ENCODE measurements around the gene ARMC7. TPM values are rescaled to one million over a fixed set of nuclear protein-coding genes. Genes with fewer than 3 reads are reported as not detected.

The ARMC7 gene
- total and polyA plus RNA-seq, 2 of the 13 experiments (the other 11 are each of a cell fraction or from before 2014, with no cell fraction given): 3.9 to 4.2 TPM

DNA sequence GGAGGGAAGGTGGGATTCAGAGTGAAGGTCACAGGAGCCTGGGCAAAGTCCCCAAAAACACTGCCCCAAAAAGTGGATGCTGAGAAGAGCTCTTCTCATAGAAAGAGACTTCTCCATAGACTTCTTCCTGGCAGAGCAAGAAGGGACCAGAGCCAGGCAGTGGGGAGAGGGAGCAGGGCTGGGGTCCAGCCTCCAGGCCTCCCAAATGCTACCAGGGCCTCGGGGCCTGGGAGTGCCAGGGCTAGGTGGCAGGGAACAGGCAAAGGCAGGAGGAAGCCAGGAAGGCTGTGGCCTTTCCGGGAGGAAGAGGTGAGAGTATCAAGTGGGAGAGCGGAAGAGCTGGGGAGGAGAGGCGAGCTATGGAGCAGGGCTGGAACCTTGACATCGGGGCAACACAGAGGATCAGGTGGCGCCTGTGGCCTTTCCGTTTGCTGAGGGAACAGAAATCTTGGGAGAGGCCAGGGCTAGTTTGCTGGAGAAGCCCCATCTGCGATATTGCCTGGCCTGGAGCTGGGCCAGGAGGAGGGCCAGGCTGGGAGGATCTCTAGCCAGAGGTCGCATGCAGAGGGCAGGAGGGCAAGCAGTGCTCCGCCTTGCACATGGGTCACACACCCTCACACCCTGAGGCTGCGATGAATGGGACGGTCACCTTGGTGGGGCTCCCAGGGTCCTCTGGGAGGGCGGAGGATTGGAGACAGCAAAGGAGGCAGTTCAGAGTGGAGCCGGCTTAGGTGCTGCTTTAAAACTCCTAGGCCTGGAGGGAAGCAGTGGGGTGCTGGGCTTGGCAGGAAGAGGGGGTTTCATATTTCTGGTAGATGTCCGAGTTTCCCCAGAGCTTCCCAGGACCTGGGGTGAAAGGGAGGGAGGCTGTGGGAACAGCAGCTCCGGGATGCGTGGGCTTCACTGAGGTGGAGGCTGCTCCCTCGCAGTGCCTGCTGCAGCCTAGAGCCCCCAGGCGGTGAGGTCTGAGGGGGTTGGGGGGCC, 18.6 kb upstream of the ARMC7 start (continued):
- TF ChIP-seq, protein P1, sequence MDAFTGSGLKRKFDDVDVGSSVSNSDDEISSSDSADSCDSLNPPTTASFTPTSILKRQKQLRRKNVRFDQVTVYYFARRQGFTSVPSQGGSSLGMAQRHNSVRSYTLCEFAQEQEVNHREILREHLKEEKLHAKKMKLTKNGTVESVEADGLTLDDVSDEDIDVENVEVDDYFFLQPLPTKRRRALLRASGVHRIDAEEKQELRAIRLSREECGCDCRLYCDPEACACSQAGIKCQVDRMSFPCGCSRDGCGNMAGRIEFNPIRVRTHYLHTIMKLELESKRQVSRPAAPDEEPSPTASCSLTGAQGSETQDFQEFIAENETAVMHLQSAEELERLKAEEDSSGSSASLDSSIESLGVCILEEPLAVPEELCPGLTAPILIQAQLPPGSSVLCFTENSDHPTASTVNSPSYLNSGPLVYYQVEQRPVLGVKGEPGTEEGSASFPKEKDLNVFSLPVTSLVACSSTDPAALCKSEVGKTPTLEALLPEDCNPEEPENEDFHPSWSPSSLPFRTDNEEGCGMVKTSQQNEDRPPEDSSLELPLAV (CRISPR knock-in tag; conservative IDR thresholded peaks at IDR 0.05; ENCODE audit: low read depth): no peak
- TF ChIP-seq ZNF670 (CRISPR knock-in tag; IDR thresholded peaks at IDR 0.05; ENCODE audit: borderline replicate concordance): no peak
- TF ChIP-seq SAP130 (CRISPR knock-in tag; IDR thresholded peaks at IDR 0.05; ENCODE audit: low read depth): peak; percentile 72
- no peak for TF ChIP-seq ZSCAN31 (CRISPR knock-in tag; IDR thresholded peaks at IDR 0.05; ENCODE audit: low read depth)
- TF ChIP-seq ZNF737 (CRISPR knock-in tag; IDR thresholded peaks at IDR 0.05; ENCODE audit: borderline replicate concordance): 0 out of 2 replicates have a peak, but pooled peaks have one; percentile 66
- TF ChIP-seq ZNF75D (CRISPR knock-in tag; IDR thresholded peaks at IDR 0.05; ENCODE audit: borderline replicate concordance): no peak
- TF ChIP-seq, protein P2, sequence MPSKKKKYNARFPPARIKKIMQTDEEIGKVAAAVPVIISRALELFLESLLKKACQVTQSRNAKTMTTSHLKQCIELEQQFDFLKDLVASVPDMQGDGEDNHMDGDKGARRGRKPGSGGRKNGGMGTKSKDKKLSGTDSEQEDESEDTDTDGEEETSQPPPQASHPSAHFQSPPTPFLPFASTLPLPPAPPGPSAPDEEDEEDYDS (CRISPR knock-in tag; IDR thresholded peaks at IDR 0.05): 0 out of 2 replicates have a peak, but pooled peaks have one; percentile 19
- no peak for TF ChIP-seq RFXANK (CRISPR knock-in tag; IDR thresholded peaks at IDR 0.05)
- no peak for TF ChIP-seq KLF9 (CRISPR knock-in tag; IDR thresholded peaks at IDR 0.05; ENCODE audit: low read depth)
- TF ChIP-seq, protein P3, sequence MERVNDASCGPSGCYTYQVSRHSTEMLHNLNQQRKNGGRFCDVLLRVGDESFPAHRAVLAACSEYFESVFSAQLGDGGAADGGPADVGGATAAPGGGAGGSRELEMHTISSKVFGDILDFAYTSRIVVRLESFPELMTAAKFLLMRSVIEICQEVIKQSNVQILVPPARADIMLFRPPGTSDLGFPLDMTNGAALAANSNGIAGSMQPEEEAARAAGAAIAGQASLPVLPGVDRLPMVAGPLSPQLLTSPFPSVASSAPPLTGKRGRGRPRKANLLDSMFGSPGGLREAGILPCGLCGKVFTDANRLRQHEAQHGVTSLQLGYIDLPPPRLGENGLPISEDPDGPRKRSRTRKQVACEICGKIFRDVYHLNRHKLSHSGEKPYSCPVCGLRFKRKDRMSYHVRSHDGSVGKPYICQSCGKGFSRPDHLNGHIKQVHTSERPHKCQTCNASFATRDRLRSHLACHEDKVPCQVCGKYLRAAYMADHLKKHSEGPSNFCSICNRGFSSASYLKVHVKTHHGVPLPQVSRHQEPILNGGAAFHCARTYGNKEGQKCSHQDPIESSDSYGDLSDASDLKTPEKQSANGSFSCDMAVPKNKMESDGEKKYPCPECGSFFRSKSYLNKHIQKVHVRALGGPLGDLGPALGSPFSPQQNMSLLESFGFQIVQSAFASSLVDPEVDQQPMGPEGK (CRISPR knock-in tag; IDR thresholded peaks at IDR 0.05): peak; percentile 93
